ENCODE data around the gene BICRA.
"Not testable (repeated sequence)": the region's sequence is repeated elsewhere in the genome, so short reads cannot be mapped to it uniquely, and the experiment has no call there.

Gene BICRA

GRCh38 chr19:47694466-47695273, 85.7 kb downstream of the BICRA start:
- no peak for DNase-seq

GRCh38 chr19:47695533-47696262, 86.8 kb downstream of the BICRA start:
- no peak for DNase-seq

DNA sequence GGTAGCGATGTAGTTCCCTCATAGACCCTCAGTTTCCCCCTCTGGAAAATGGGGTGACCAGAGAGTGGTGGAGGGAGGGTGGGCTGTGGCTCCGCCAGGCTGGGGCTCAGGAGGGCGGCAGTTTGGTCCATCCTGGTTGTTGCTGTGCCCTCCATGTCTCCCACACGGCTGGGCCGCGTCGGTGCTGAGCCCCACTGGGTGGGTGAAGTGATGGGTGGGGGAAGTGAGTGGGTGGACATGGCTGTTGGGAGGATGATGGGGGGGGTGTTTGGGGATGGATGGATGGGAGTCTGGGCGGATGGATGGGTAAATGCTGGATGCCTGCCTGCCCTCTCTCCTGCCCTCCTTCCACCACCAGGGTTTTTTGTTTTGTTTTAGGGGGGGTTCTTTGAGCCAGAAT, 87.7 kb downstream of the BICRA start:
- no peak for DNase-seq

GRCh38 chr19:47697863-47698609, 89.1 kb downstream of the BICRA start:
- DNase-seq = peak in 2 of 4 experiments; percentile 22 to 36

DNA sequence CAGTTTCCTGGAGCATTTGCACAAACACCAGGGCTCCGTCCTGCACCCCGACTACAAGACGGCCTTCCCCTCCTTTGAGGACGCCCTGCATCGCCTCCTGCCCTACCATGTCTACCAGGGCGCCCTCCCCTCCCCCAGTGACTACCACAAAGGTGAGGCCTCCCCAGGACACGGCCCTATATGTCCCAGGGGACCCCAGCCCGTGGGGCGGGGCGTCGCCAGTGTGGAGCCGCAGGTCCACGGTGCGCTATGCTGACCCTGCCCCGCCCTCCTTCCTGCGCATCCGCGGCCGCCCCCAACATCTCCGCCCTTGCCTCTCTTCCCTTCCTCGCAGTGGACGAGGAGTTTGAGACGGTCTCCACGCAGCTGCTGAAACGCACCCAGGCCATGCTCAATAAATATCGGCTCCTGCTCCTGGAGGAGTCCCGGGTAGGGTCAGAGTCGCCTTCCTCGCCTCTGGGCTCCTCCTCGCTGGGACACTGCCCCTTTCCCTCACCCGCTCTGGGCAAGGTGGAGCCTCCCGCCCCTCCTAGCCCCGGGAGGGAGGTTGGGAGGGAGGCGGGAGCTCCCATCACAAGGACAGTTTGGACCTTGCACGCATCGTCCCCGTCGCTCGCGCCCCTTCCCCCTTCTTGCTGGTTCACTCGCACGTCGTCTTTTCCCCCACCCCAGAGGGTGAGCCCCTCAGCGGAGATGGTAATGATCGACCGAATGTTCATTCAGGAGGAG, 89.9 kb downstream of the BICRA start:
- DNase-seq = no peak

DNA sequence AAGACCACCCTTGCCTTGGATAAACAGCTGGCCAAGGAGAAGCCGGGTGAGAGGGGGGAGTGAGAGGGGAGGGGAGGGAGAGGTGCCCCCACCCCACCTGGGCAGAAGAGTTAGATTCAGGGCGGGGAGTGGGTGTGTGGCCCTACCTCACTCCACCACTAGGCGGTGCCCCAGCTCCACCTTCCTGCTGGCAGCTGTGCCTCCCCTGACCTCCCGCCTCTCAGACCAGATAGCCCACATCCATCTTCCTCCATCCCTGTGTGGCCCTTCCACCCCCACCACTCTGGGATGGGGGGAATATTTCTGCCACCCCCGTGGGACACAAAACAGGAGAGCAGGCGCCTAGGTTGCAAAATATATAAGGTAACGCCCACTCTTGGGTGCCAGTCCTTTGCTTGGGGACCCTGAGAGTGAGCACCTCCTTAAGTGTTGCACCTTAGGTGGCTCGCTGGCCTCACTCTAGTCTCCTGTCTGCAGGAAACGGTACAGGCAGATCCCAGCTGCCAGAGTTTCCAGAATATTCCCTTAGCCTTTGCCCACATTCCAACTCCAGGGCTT, 90.5 kb downstream of the BICRA start:
- peak; percentile 11 to 46 (median 28) for DNase-seq

DNA sequence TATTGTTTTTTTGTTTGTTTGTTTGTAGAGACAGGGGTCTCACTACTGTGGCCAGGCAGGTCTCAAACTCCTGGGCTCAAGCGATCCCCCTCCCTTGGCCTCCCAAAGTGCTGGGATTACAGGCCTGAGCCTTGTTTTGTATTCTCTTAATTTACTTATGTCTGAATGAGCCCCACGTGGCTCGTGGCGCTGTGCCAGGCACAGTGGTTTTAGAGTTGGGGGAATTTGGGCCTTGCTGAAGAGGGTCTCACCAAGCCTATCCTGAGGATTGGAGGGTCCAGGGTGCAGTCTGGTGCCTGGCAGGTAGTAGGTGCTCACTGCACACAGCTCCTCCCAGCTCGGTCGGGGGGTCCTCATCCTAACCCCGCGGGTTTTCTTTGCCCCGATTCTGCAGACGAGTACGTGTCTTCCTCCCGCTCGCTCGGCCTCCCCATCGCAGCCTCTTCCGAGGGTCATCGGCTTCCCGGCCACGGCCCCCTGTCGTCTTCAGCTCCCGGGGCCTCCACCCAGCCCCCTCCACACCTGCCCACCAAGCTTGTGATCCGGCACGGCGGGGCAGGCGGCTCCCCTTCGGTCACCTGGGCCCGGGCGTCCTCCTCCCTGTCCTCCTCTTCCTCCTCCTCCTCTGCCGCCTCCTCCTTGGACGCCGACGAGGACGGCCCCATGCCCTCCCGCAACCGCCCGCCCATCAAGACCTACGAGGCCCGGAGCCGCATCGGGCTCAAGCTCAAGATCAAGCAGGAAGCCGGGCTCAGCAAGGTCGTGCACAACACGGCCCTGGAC, 92.2 kb downstream of the BICRA start:
- no peak for DNase-seq

DNA sequence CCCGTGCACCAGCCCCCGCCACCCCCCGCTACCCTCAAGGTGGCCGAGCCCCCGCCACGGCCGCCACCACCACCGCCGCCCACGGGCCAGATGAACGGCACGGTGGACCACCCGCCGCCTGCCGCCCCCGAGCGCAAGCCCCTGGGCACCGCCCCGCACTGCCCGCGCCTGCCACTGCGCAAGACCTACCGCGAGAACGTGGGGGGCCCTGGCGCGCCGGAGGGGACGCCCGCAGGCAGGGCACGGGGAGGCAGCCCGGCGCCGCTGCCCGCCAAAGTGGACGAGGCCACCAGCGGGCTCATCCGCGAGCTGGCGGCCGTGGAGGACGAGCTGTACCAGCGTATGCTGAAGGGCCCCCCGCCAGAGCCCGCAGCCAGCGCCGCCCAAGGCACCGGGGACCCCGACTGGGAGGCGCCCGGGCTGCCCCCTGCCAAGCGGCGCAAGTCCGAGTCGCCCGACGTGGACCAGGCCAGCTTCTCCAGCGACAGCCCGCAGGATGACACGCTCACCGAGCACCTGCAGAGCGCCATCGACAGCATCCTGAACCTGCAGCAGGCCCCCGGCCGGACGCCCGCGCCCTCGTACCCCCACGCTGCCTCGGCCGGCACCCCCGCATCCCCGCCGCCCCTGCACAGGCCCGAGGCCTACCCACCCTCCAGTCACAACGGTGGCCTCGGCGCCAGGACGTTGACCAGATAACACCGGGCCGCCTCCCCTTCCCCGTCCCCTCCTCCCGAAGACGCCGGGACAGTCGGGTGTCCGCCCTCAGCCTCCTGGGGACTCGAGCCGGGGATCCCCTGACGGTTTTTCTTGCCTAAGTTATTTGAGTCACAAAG, 93.0 kb downstream of the BICRA start:
- DNase-seq = no peak

DNA sequence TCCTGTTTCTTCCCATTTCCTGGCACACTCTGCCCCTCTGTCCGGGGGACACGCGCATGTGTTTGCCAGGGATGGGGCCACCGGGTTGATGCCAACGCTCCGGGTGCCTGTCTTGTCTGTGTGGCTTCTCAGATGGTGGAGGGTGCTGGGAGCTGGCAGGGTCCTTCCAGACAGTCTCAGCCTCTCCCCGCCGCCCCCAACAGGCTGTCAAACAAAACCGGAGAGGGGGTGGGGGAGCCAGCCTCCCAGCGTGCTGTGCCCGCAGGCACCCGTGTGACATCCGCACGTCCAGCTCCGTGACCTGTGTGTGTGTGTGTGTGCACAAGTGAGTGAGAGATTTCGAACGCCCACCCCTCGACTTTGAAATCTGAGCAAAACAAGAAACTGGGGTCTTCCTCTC, 93.7 kb downstream of the BICRA start:
- DNase-seq = no peak

GRCh38 chr19:47703301-47703700, 94.4 kb downstream of the BICRA start:
- no peak for DNase-seq

DNA sequence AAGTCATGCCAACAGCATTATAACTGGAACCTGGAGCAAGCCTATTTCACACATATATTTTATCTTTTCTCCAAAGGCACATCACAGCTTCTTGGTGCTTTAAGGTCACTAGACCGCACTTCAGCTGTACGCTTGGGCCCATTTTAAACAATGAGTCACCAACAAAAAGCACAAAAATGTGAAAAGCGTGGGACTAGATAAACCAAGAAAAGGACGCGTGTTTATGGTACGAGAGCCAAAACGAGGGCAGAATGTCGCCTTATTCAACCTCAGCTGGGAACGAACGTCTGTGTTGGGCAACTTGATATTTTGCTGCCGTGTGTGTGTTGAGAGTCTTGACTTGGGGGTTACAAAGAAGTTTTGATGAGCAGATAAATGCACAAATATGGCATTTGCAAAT, 95.1 kb downstream of the BICRA start:
- no peak for DNase-seq

DNA sequence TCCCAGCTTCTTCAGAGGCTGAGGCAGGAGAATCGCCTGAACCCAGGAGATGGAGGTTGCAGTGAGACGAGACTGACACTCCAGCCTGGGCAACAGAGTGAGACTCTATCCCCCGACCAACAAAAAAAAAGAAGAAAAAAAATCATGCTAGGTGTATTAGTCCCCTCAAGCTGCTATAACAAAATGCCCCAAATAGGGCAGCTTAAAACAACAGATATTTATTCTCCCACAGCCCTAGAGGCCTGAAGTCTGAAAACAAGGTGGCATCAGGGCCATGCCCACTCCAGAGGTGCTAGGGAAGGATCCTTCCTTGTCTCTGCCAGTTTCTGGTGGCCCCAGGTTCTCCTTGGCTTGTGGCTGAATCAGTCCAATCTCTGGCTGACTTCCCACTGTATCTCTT, 95.7 kb downstream of the BICRA start:
- no peak for DNase-seq

DNA sequence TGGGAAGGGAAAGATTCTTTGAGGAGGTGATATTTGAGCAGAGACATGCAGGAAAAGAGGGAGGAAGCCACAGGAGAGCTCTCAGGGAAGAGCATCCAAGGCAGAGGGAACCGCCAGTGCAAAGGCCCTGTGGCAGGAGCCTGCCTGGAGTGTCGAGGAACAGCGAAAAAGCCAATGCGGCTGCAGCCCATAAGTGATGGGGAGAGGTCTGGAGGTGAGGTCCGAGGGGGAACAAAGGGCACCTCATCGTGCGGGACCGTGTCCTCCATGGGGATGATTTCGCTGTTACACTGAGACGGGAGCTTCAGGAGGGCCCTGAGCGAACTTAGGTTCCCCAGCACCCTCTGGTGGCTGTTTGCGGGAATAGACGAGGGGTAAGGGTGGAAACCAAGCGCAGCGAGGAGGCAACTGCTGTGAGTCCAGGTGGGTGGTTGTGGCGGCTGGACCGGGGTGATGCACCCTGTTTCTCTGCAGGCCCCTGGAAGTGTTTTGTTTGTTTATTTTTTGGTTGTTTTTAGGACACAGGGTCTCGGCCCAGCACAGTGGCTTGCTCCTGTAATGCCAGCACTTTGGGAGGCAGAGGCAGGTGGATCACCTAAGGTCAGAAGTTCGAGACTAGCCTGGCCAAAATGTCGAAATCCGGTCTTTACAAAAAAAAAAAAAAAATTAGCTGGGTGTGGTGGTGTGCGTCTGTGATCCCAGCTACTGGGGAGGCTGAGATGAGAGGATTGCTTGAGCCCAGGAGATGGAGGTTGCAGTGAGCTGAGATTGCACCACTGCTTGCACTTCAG, 98.4 kb downstream of the BICRA start:
- peak; percentile 34 to 59 (median 50) for DNase-seq

GRCh38 chr19:47711652-47712242, 102.8 kb downstream of the BICRA start:
- no peak for DNase-seq

DNA sequence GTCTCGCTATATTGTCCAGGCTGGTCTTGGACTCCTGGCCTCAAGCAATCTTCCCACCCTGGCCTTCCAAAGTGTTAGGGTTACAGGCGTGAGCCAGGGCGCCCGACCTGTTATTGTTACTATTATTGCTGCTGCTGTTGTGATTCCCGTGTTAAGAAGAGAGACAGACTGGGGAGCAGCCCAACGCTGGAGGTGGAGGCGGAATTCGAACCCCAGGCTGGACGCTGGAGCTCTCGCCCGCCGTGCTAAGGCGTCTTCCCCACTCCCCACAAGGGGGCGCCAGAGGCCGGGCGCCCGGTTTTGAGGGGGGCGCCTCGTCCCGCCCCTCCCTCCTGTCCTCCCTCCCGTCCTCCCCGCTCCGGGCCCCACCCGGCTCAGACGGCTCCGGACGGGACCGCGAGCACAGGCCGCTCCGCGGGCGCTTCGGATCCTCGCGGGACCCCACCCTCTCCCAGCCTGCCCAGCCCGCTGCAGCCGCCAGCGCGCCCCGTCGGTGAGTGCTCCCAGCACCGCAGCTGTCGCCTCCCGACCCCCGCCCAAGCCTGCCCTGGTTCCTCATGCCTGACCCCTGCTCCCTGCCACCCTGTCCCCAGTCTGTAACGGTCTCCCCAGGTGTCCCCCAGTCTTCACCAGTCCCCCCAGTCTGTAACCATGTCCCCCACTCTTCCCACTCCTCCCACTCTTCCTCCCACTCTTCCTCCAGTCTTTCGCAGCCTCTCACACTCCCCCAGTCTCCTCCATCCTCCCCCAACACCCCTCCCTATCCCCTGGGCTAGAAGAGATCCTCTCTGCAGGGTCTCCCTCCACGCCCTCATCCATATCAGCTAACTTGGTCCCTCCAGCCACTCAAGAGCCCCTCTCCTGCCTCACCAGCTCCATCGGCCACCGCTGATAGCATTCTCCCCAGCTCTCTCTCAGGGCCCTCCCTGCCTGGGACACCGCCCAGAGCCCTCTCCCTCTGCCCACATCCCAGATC, 104.4 kb downstream of the BICRA start, which contains the start of gene EHD2:
Gene EHD2, plus strand, starts transcription at position 377 of the 976 bp plus-strand sequence. CDS start 3,191 bp downstream, outside the sequence.
- DNase-seq = peak in 3 of 4 experiments; percentile 8 to 24 (median 15)

GRCh38 chr19:47714339-47714738, 105.4 kb downstream of the BICRA start:
- DNase-seq = no peak

DNA sequence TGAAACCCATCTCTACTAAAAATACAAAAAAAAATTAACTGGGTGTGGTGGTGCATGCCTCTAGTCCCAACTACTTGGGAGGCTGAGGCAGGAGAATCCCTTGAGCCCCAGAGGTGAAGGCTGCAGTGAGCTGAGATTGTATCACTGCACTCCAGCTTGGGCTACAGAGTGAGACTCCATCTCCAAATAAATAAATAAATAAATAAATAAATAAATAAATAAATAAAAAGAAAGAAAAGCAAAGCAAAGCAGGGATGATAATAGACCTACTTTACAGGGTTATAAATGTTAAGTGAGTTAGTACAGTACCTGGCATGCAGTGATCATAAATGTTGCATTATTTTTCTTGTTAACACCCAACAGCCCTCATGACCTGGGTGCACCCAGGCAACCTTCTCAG, 105.9 kb downstream of the BICRA start:
- not testable (repeated sequence) for DNase-seq
